Neural cell (in vitro differentiated cells): ENCODE results near the gene ULBP2. TPM values are rescaled to one million over a fixed set of nuclear protein-coding genes. Genes with fewer than 3 reads are reported as not detected.
"Not testable (repeated sequence)": the region's sequence is repeated elsewhere in the genome, so short reads cannot be mapped to it uniquely, and the experiment has no call there.

Experiments used
- H2AFZ ChIP-seq: fragments of 200-600, 300-800 bp; sonication (generic), shearing (Covaris generic); 2 replicates; pipeline ENCODE4 v1.6.0; 2014; ENCODE audit warnings: low read depth, mild to moderate bottlenecking, antibody characterized with exemption, low read length, moderate library complexity
- H3F3A ChIP-seq: fragments of 200-600 bp; shearing (Covaris generic); 2 replicates; pipeline ENCODE4 v1.6.1; 2016; ENCODE audit warnings: mild to moderate bottlenecking, moderate library complexity, mixed read lengths, antibody characterized with exemption, low read length; ENCODE audit not compliant: insufficient read depth, poor library complexity, severe bottlenecking
- H3K27ac ChIP-seq: fragments of 200-600, 300-800 bp; sonication (generic), shearing (Covaris generic); 2 replicates; pipeline ENCODE4 v1.5.1; 2014; ENCODE audit warnings: mild to moderate bottlenecking, low read length, moderate library complexity
- H3K27me3 ChIP-seq: fragments of 300-800, 200-600 bp; sonication (generic), shearing (Covaris generic); 2 replicates; pipeline ENCODE4 v1.6.0; 2014; ENCODE audit warnings: mild to moderate bottlenecking, low read depth, low read length, moderate library complexity; ENCODE audit not compliant: insufficient read depth
- H3K36me3 ChIP-seq: fragments of 300-800, 200-600 bp; sonication (generic), shearing (Covaris generic); 2 replicates; pipeline ENCODE4 v1.5.1; 2014; ENCODE audit warnings: mild to moderate bottlenecking, antibody characterized with exemption, low read length, moderate library complexity; ENCODE audit not compliant: insufficient read depth
- H3K4me2 ChIP-seq: fragments of 300-800, 200-600 bp; sonication (generic), shearing (Covaris generic); 2 replicates; pipeline ENCODE4 v1.6.0; 2014; ENCODE audit warnings: mild to moderate bottlenecking, low read length
- H3K4me3 ChIP-seq: fragments of 300-800, 200-600 bp; sonication (generic), shearing (Covaris generic); 2 replicates; pipeline ENCODE4 v1.5.1; 2014; ENCODE audit warnings: mild to moderate bottlenecking, low read length, moderate library complexity
- H3K79me2 ChIP-seq: fragments of 200-600 bp; shearing (Covaris generic); replicated peaks from 2 replicates; pipeline ENCODE4 v1.6.0; 2014; ENCODE audit warnings: mild to moderate bottlenecking, low read length, moderate library complexity; ENCODE audit not compliant: insufficient read depth
- H3K9ac ChIP-seq: fragments of 300-800, 200-600 bp; sonication (generic), shearing (Covaris generic); 2 replicates; pipeline ENCODE4 v1.6.1; 2016; ENCODE audit warnings: mild to moderate bottlenecking, low read length, mixed read lengths
- H3K9me2 ChIP-seq: fragments of 200-600 bp; shearing (Covaris generic); 2 replicates; pipeline ENCODE4 v1.6.1; 2016; ENCODE audit warnings: mild to moderate bottlenecking, low read length, mixed read lengths; ENCODE audit not compliant: insufficient read depth
- H3K9me3 ChIP-seq: fragments of 200-600, 300-800 bp; sonication (generic), shearing (Covaris generic); 2 replicates; pipeline ENCODE4 v1.6.1; 2016; ENCODE audit warnings: mild to moderate bottlenecking, mixed run types, low read length, moderate library complexity, mixed read lengths
- H4K20me1 ChIP-seq: fragments of 200-600 bp; shearing (Covaris generic); 2 replicates; pipeline ENCODE4 v1.6.1; 2016; ENCODE audit warnings: mild to moderate bottlenecking, mixed run types; ENCODE audit not compliant: insufficient read depth
- EP300 ChIP-seq: fragments of 450-650 bp; conservative IDR thresholded peaks from 2 replicates; pipeline ENCODE4 v1.6.1; 2014; ENCODE audit warnings: antibody characterized with exemption, mild to moderate bottlenecking, moderate library complexity; ENCODE audit not compliant: poor library complexity, severe bottlenecking
- EZH2 ChIP-seq: fragments of 200-600, 300-800 bp; shearing (Covaris generic), sonication (generic); IDR thresholded peaks from 2 replicates; pipeline ENCODE4 v1.6.1; 2014; ENCODE audit warnings: antibody characterized with exemption, low read length, borderline replicate concordance, mild to moderate bottlenecking; ENCODE audit not compliant: insufficient read depth, poor library complexity, severe bottlenecking
- MXI1 ChIP-seq: fragments of 450-650 bp; conservative IDR thresholded peaks from 2 replicates; pipeline ENCODE4 v1.6.1; 2014; ENCODE audit warnings: antibody characterized with exemption, mild to moderate bottlenecking; ENCODE audit not compliant: poor library complexity, severe bottlenecking
- POLR2AphosphoS5 ChIP-seq: IDR thresholded peaks from 2 replicates; pipeline ENCODE4 v1.6.1; 2012
- RAD21 ChIP-seq: fragments of 450-650 bp; conservative IDR thresholded peaks from 2 replicates; pipeline ENCODE4 v1.6.1; 2014; ENCODE audit warnings: antibody characterized with exemption, mild to moderate bottlenecking, moderate library complexity
- SMC3 ChIP-seq: fragments of 450-650 bp; conservative IDR thresholded peaks from 2 replicates; pipeline ENCODE4 v1.6.1; 2014; ENCODE audit warnings: antibody characterized with exemption, mild to moderate bottlenecking, moderate library complexity; ENCODE audit not compliant: poor library complexity
- TAF1 ChIP-seq: IDR thresholded peaks from 2 replicates; pipeline ENCODE4 v1.6.1; 2012; ENCODE audit warnings: low read depth
- polyA plus RNA-seq: library from polyadenylated mRNA; depleted of rRNA; stranded (reverse); fragments of >200 nt; gene quantifications from 2 replicates; pipeline ENCODE4 v1.2.3, GENCODE V29; 2014
- TF ChIP-seq, protein P1 (sequence below): IDR thresholded peaks from 2 replicates; pipeline ENCODE4 v1.6.1; 2012; ENCODE audit warnings: borderline replicate concordance
- TF ChIP-seq, protein P2 (sequence below): fragments of 450-650 bp; IDR thresholded peaks from 2 replicates; pipeline ENCODE4 v1.5.1; 2014; ENCODE audit warnings: antibody characterized with exemption, mild to moderate bottlenecking, moderate library complexity; ENCODE audit not compliant: poor library complexity, severe bottlenecking

Gene ULBP2
- polyA plus RNA-seq, 1 donor from 2014 or later: 1.5 TPM

DNA sequence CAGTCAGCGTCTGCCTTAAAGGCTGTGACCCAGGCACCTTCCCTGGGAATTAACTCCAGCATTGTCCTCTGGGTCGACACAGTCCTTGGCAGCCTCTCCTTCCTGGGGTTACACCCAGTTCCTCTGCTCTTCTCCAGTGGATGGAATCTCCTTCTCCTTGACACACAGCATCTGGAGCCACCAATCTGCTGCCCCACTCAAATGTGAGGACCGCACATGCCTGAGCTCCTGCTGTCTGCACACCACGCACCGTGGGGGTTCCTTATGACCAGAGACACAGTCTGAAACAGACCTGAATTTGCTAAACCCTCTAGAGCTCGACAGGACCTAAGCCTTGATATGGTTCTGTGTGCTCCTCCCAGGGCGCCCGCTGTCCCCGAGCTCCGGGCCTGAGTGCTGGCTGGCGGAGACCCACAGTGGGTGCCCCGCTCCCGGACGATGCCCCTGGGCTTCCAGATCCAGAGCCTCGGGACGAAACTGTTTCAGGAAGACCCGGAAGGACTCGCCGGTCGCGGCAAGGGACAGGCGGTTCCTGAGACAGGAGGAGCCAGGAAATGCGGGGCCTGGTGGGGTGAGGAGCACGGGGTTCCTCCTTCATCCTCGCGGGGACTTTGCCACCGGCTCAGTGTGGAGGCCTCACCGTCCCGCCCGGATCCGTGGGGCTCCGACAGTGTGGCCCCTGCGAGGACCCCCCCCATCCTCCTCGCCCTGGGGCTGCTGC is 16.4 kb upstream of the ULBP2 start:
- no peaks in the 10 kb centered on the region for H3K9me2 ChIP-seq
- no peak overlapping the region for H2AFZ ChIP-seq
- peaks cover 85% of the 10 kb centered on the region for H3K27me3 ChIP-seq
- no peaks in the 10 kb centered on the region for H3F3A ChIP-seq
- H3K36me3 ChIP-seq: no peaks in the 10 kb centered on the region
- H3K9ac ChIP-seq: no peak overlapping the region
- H3K4me2 ChIP-seq: no peak overlapping the region
- TF ChIP-seq, protein P1, sequence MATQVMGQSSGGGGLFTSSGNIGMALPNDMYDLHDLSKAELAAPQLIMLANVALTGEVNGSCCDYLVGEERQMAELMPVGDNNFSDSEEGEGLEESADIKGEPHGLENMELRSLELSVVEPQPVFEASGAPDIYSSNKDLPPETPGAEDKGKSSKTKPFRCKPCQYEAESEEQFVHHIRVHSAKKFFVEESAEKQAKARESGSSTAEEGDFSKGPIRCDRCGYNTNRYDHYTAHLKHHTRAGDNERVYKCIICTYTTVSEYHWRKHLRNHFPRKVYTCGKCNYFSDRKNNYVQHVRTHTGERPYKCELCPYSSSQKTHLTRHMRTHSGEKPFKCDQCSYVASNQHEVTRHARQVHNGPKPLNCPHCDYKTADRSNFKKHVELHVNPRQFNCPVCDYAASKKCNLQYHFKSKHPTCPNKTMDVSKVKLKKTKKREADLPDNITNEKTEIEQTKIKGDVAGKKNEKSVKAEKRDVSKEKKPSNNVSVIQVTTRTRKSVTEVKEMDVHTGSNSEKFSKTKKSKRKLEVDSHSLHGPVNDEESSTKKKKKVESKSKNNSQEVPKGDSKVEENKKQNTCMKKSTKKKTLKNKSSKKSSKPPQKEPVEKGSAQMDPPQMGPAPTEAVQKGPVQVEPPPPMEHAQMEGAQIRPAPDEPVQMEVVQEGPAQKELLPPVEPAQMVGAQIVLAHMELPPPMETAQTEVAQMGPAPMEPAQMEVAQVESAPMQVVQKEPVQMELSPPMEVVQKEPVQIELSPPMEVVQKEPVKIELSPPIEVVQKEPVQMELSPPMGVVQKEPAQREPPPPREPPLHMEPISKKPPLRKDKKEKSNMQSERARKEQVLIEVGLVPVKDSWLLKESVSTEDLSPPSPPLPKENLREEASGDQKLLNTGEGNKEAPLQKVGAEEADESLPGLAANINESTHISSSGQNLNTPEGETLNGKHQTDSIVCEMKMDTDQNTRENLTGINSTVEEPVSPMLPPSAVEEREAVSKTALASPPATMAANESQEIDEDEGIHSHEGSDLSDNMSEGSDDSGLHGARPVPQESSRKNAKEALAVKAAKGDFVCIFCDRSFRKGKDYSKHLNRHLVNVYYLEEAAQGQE: no peak
- TF ChIP-seq MXI1: no peak
- no peak for TF ChIP-seq POLR2AphosphoS5
- TF ChIP-seq EZH2: no peak
- no peak for TF ChIP-seq EP300
- TF ChIP-seq, protein P2, sequence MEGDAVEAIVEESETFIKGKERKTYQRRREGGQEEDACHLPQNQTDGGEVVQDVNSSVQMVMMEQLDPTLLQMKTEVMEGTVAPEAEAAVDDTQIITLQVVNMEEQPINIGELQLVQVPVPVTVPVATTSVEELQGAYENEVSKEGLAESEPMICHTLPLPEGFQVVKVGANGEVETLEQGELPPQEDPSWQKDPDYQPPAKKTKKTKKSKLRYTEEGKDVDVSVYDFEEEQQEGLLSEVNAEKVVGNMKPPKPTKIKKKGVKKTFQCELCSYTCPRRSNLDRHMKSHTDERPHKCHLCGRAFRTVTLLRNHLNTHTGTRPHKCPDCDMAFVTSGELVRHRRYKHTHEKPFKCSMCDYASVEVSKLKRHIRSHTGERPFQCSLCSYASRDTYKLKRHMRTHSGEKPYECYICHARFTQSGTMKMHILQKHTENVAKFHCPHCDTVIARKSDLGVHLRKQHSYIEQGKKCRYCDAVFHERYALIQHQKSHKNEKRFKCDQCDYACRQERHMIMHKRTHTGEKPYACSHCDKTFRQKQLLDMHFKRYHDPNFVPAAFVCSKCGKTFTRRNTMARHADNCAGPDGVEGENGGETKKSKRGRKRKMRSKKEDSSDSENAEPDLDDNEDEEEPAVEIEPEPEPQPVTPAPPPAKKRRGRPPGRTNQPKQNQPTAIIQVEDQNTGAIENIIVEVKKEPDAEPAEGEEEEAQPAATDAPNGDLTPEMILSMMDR: no peak
- no peak for TF ChIP-seq TAF1
- TF ChIP-seq SMC3: no peak
- TF ChIP-seq RAD21: no peak
- H3K4me3 ChIP-seq: peak overlapping the region; percentile 30
- H3K79me2 ChIP-seq: no peaks in the 10 kb centered on the region
- no peak overlapping the region for H3K27ac ChIP-seq
- peaks cover 4% of the 10 kb centered on the region for H3K9me3 ChIP-seq
- no peaks in the 10 kb centered on the region for H4K20me1 ChIP-seq

DNA sequence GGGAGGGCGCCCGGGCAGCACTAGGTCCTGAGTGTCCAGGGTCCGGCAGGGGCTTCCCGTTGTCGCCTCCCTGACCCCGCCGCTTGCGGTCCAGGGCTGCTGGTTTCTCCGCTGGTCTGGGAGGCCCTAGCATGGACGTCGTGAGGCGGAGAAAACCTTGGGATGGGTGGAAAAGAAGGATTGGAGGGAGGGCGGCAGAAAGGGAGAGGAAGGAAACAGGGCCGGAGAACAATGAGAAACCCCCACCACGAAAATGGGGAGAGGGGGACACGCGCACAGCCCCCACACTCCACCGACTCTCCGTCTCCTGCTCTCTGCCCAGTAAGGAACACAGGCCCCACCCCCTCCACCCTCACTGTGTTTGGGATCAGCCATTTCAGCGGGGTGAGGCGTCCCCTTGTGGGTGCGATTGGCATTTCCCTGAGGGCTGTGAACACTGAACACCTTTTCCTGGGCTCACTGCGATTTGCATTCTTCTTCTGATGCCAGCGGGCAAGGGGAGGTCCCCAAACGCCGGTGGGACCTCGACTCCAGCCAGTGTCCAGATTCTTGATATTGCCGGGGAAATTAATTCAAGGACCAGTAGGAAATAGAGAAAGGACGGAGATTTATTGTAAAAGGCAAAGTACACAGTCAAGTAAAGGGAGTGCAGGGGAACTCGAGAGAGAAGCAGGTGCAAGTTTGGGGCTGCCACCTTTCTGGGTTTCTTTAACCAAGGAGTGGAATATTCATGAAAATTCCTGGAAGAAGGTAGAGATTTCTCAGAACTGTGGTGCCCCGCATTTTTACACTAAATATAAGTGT is 15.6 kb upstream of the ULBP2 start:
- Histone ChIP-seq H4K20me1 (no peaks in the 10 kb centered on the region), H3K9ac (no peak overlapping the region), H3K27me3 (peaks cover 86% of the 10 kb centered on the region), H3K9me2 (no peaks in the 10 kb centered on the region), H3K36me3 (no peaks in the 10 kb centered on the region), H3K4me3 (peak overlapping the region; percentile 30), H3K79me2 (no peaks in the 10 kb centered on the region), H3K27ac (no peak overlapping the region), H3K9me3 (peaks cover 4% of the 10 kb centered on the region), H2AFZ (no peak overlapping the region), H3F3A (no peaks in the 10 kb centered on the region), H3K4me2 (no peak overlapping the region)
- TF ChIP-seq POLR2AphosphoS5 (no peak), RAD21 (peak; percentile 45), MXI1 (no peak), SMC3 (peak; percentile 54)
- TF ChIP-seq, protein P2: peak; percentile 60

DNA sequence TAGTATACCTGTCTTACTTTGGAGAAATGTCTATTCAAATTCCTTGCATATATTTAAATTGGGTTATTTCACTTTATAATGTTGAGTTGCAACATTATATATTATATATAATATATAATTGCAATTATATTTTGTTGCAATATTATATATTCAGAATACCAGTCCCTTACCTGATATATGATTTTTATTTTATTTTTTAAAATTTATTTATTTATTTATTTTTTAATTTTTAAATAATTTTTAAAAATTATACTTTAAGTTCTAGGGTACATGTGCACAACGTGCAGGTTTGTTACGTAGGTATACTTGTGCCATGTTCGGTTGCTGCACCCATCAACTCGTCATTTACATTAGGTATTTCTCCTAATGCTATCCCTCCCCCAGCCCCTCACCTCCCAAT is 14.8 kb upstream of the ULBP2 start:
- not testable (repeated sequence) for H3K79me2 ChIP-seq, H3K4me3 ChIP-seq, H3K4me2 ChIP-seq, H3K9me2 ChIP-seq, H2AFZ ChIP-seq, H3K9ac ChIP-seq, H3F3A ChIP-seq, H3K36me3 ChIP-seq, H4K20me1 ChIP-seq, H3K9me3 ChIP-seq, H3K27ac ChIP-seq
- H3K27me3 ChIP-seq: peaks cover 86% of the 10 kb centered on the region
